HG02623 (cell line): Measurements from ENCODE around the gene HOXA7.

Source experiments
- ATAC-seq: cut with Tn5 transposase; IDR thresholded peaks from one replicate; pipeline ENCODE4 v1.9.1; 2021; ENCODE audit warnings: moderate library complexity; ENCODE audit not compliant: unreplicated experiment

HOXA7 gene

DNA sequence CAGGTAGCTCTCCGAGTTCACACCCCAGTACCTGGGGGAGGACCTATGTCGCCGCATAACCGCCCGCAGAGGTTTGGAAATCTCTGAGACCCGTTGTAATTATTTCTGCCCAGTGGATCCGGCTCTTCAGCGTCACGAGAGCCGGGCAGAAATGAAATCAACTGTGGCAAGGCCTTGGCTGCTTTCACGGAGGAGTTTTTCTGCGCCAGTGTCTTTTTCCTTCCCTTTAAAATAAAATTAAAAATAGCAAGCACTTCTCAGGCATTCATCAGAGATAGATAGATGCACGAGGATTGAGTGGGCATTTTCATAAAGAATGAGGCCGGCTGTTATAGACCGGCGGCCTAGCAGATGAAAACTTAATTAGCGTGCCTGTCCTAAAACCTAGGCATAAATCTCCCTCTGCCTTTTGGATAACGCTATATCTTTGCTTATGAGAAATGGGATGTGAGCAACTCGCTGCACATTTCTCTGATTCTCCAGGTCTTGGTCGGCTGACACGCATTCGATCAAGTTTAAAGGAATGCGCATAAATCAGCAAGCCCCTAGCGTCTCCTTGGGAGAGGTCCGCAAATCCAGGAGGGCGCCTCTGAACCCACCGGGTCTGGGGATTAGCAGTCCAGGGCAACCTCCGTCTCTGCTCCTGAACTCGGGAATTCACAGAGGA, 37.0 kb upstream of the HOXA7 start:
- no peak for ATAC-seq

GRCh38 chr7:27192546-27193334, 36.3 kb upstream of the HOXA7 start:
- ATAC-seq: no peak

- ATAC-seq: no peak
Measured at GRCh38 chr7:27191833-27192545, 35.5 kb upstream of the HOXA7 start.

DNA sequence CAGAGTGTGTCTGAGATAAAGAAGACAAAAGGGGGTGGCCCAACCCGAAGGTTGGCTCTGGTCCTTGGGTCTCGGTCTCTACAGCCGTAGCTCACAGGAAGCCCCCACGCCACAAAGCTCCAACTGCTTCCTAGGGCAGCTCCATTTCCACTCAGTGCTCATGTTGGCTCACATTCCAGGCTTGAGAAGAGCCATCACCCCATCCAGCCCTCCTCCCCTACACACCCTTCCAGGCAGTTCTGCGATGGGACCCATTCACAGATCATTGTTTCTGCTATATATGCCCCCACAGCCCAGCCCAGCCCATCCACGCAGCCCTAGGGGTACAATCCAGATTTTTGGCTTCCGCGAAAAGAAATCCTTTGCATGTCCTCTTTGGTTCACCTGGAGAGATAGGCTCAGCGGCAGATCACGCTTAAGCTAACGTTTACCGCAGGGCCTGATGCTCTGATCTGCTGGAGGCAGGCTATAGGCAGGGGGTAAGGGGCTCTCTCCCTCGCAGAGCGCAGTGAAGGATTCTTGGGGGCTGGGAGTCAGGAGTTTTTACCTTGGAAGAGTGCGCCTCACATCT, 34.8 kb upstream of the HOXA7 start:
- no peak for ATAC-seq

DNA sequence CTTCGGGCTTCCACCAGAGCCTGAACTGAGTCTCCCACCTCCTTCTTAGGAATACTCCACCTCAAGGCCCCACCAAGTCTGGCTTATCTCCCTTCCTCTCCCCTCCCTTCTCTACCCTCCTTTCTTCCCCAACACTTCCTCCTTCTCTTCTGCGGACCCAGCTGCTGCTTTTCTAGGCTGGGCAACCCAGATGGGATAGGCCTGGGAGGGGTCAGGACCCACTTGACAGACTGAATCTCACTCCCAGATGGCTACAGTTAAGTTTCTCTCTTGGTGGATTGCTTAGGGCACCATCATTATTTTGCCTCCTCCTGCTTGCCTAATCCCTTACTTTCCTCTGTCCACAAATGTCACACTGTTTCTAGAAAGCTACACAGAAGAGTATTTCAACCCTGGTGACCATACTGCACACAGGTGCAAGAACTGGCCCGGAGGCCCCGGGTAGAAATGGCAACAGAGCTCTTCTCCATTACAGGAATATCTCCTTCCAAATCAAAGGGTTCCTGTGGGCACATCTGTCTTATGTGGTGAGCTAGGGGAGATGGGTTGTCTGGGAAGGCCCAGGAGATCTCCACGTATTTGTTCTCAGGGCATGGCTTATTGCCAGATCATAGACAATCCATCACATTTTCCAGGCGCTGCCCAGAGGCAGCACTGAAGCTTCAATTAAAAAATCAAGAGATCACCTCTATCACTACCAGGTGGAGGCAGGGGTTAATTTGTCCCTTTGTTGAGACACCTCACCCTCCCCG, 33.7 kb upstream of the HOXA7 start:
- ATAC-seq: no peak

DNA sequence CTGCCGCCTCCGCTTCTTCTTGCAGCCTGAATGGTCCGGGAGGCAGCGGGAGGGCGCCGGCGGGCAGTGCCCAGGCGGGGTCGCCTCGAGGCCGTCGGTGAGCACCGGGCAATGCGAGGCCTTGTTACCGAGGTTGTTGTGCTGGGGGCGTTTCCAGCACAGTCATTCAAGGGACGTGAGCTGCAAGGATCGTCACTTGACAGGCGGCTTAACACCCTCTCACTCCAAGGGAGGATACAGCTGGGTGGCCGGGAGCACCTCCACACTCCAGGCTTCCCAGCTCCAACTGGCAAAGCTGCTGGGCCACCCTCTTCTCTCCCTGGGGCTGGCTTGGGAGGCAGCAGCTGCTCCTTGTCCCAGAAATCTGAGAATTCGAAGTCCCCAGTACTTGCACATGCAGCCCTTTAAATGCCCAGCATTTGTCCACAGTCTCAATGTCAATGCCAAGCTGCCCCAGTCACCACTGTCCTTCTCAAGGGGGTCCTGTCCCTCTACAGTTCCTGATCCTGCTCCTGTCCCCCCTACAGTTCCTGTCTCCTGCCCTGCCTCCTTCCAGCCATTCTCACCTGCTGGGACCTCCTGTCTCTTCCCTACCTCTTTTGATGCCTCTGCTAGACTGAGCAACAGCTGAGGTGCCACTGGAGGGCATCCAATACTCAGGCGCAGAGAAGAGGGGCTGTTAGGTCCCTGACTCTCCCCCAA, 33.0 kb upstream of the HOXA7 start:
- ATAC-seq: no peak

- ATAC-seq: no peak
Measured at GRCh38 chr7:27188386-27189294, 32.2 kb upstream of the HOXA7 start.

- ATAC-seq: no peak
Measured at GRCh38 chr7:27187475-27188385, 31.3 kb upstream of the HOXA7 start.

GRCh38 chr7:27186668-27187474, 30.4 kb upstream of the HOXA7 start:
- no peak for ATAC-seq

DNA sequence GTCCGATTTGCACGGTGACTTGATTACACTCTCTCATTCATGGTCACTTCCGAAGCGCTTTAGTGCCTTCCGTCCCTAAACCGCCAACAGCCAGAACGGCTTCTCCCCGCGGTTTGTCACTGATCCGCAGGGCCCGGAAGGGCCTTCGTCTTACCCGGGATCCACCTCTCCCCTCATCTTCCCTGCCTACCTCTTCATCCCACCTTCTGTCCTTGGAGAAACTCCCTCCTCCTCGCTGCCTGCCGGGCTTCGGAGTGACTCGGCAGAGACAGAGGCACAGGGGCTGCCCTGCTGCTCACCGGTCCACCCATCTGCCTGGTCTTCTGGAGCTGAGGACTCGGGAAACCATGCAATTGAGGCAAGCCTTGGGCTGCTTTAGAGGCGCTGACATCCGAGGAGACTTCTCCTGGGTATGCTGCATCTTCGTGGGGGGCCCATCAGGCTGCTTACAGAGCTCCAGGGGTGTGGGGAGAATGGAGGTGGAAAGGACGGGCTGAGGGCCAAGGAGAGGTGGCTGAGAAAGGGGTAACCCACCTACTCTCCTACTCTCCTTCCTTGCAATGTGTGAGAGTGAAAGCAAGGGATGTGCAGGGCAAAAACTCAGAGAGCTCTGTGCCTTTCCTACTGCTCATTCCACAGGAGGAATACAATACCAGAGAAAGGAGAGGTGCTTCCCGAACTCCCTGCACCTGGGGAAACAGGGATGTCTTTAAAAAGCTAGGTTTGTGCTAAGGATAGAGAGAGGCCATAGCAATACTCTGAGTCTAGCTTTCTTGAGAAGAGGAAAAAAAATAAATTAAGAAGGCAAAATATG, 29.6 kb upstream of the HOXA7 start:
- no peak for ATAC-seq

DNA sequence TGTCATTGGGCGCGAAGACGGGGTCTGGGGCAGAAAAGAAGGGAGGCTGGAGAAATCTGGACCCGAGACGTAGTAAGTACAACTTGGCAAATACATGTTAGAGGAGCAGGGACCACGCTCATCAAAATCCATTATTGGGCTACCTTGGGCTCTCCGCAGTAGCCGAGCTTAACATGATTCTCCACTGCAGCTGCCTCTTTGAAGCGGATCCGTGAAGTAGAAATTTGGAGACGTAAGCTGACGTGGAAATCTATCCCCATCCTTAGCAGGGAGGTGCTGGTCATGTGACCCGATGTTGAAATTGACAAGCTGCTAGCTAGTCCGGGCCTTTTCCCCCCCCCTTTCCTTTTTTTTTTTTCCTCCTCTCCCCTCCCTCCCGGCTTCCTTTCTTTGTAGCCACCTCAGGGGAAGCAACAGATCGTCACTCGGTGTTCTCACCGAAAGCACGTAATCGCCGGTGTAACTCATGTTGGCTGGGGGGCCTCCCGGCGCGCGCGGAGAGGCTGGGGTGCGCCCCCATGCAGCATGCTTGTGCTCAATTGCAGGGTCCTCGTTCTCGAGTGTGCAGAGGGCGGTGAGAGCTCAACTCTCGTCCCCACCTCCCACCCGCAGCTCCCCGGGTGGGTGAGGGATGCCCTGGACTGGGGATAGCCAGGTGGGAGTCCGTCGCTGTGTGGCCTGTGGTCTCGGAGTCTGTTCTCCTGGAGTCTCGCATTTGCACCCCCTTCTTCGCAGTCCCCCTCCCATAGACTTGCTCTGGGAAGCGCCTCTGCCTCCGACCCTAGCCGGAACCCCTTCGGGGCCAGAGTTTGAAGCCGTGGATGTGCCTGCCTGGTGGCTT, 28.8 kb upstream of the HOXA7 start, which contains the start of gene HOXA11:
Gene HOXA11 (minus strand): TSS at position 220 of the 841 bp plus-strand sequence. CDS start 88 bp downstream, at position 132.
- no peak for ATAC-seq

- no peak for ATAC-seq
Measured at GRCh38 chr7:27184337-27185012, 28.0 kb upstream of the HOXA7 start.

- no peak for ATAC-seq
Measured at GRCh38 chr7:27183682-27184336, 27.3 kb upstream of the HOXA7 start.
